Effector memory CD4-positive, alpha-beta T cell (primary cell): ENCODE measurements around the gene PACRG.

Experiments used
- DNase-seq, 3 donors: peaks; one replicate each; pipeline ENCODE4 v3.0.0-alpha.2; 2020
- H3K27ac ChIP-seq: 2 replicates; pipeline ENCODE4 v1.7.0; 2013; ENCODE audit warnings: mild to moderate bottlenecking, low read length, moderate library complexity; ENCODE audit not compliant: insufficient read depth, poor library complexity, severe bottlenecking
- H3K27me3 ChIP-seq: replicated peaks from 2 replicates; pipeline ENCODE4 v1.7.0; 2013; ENCODE audit warnings: mild to moderate bottlenecking, low read length; ENCODE audit not compliant: insufficient read depth, control insufficient read depth, poor library complexity, severe bottlenecking
- H3K36me3 ChIP-seq: 2 replicates; pipeline ENCODE4 v1.7.0; 2013; ENCODE audit warnings: mild to moderate bottlenecking, low read length, moderate library complexity; ENCODE audit not compliant: control insufficient read depth, insufficient read depth
- H3K4me1 ChIP-seq: 2 replicates; pipeline ENCODE4 v1.7.0; 2013; ENCODE audit warnings: low read length, mild to moderate bottlenecking; ENCODE audit not compliant: control insufficient read depth, insufficient read depth, poor library complexity, severe bottlenecking
- H3K4me3 ChIP-seq: 2 replicates; pipeline ENCODE4 v1.7.0; 2013; ENCODE audit warnings: low read length, low read depth, mild to moderate bottlenecking; ENCODE audit not compliant: insufficient read depth, poor library complexity, severe bottlenecking
- H3K9me3 ChIP-seq: 2 replicates; pipeline ENCODE4 v1.7.0; 2013; ENCODE audit warnings: mild to moderate bottlenecking, low read length, moderate library complexity; ENCODE audit not compliant: control insufficient read depth

PACRG gene

DNA sequence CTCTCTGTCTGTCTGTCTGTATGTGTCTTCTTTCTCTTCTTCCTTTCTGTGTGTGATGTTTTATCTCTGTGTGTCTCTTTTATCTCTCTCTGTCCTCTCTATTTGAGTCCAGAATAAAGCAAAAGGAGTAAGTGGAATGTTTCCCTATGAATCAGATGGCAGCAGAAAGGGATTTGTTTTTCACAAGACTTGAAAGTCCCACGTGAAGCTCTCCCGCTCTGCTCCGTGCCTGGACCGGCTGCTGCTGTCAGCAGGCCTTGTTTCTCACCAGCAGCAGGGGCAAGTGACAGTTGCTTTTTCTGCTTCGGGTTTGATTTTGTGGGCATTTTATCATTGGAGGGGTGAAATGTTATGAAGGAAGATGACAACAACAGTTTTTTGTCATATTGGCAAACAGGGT, 212.7 kb downstream of the PACRG start:
- Histone ChIP-seq H3K4me1 (no peaks in the 10 kb centered on the region), H3K4me3 (no peak overlapping the region)

GRCh38 chr6:162941128-162941527, 213.4 kb downstream of the PACRG start:
- no peak for DNase-seq
- H3K36me3 ChIP-seq: no peaks in the 10 kb centered on the region
- no peak overlapping the region for H3K4me3 ChIP-seq
- no peak overlapping the region for H3K27ac ChIP-seq
- no peaks in the 10 kb centered on the region for H3K4me1 ChIP-seq
- peaks cover 2% of the 10 kb centered on the region for H3K9me3 ChIP-seq
- no peaks in the 10 kb centered on the region for H3K27me3 ChIP-seq

More for the DNA sequence above, 212.7 kb downstream of the PACRG start:
- peaks cover 2% of the 10 kb centered on the region for H3K9me3 ChIP-seq
- H3K36me3 ChIP-seq: no peaks in the 10 kb centered on the region
- H3K27ac ChIP-seq: no peak overlapping the region
- no peak for DNase-seq
- H3K27me3 ChIP-seq: no peaks in the 10 kb centered on the region

DNA sequence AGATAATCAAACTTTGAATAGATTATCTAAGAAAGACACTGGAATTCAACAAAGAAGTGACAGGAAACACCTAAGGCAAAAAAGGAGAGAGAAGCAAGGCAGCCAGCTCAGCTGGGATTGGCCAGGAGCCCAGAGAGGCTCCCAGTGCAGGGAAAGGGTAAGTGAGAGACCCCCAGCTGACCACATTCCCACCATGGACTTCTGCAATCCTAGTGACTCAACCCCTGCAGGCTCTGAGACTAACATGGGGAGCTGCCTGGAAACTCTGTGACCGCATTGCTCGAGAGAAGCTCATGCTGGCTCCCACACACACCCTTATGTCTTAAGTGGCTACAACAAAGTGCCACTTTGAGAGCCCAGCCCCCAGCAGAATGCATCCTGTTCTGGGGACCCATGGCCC, 215.1 kb downstream of the PACRG start:
- H3K4me3 ChIP-seq: no peak overlapping the region
- peaks cover 2% of the 10 kb centered on the region for H3K9me3 ChIP-seq
- DNase-seq: no peak
- no peaks in the 10 kb centered on the region for H3K36me3 ChIP-seq
- H3K4me1 ChIP-seq: no peaks in the 10 kb centered on the region
- H3K27me3 ChIP-seq: no peaks in the 10 kb centered on the region
- H3K27ac ChIP-seq: no peak overlapping the region

GRCh38 chr6:162943369-162943768, 215.6 kb downstream of the PACRG start:
- Histone ChIP-seq H3K4me3 (no peak overlapping the region), H3K9me3 (peaks cover 2% of the 10 kb centered on the region), H3K27me3 (no peaks in the 10 kb centered on the region), H3K27ac (no peak overlapping the region), H3K36me3 (no peaks in the 10 kb centered on the region), H3K4me1 (no peaks in the 10 kb centered on the region)
- no peak for DNase-seq

GRCh38 chr6:162951164-162951743, 223.5 kb downstream of the PACRG start:
- Histone ChIP-seq H3K4me1 (no peaks in the 10 kb centered on the region), H3K36me3 (no peaks in the 10 kb centered on the region), H3K4me3 (no peak overlapping the region), H3K27ac (no peak overlapping the region), H3K9me3 (no peaks in the 10 kb centered on the region), H3K27me3 (no peaks in the 10 kb centered on the region)
- no peak for DNase-seq

DNA sequence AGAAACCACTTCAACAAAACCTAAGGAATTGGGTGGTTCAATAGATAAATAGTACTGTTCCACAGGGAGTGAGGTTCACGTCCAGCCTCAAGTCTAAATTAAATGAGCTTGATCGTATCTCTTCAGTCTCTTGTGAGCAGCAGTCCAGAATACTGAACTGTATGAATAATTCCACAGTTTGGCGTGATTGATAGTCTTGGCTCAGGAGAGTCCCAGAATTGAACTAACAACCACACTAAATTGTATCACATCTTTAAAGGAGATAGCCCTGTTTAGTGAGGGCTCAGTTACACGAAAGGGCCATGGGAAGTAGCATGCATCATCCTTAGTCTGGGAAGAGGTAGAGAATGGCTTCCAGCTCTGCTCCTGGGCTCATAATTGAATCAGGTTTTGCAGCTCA, 224.6 kb downstream of the PACRG start:
- DNase-seq: no peak
- Histone ChIP-seq H3K4me1 (no peaks in the 10 kb centered on the region), H3K9me3 (no peaks in the 10 kb centered on the region), H3K36me3 (no peaks in the 10 kb centered on the region), H3K27ac (no peak overlapping the region), H3K4me3 (no peak overlapping the region), H3K27me3 (no peaks in the 10 kb centered on the region)

DNA sequence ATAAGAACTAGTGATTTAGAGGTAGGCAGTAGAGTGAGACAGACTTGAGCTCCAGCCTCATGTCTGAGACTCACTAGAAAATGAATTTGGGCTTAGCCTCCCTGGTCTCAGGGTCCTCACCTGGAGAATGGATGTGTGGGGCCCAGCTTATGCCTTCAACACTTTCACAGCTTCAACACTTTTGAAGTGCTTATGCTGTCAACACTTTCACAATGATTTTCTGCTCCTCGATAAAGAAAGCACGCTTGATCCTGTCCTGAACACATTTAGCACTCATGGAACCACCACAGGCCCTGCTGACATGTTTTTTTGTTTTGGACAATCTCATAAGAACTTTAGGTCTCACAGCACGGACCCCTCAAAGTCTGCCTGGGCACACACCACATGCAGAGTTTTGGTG, 229.3 kb downstream of the PACRG start:
- Histone ChIP-seq H3K4me3 (no peak overlapping the region), H3K27ac (no peak overlapping the region), H3K4me1 (no peaks in the 10 kb centered on the region), H3K9me3 (no peaks in the 10 kb centered on the region), H3K27me3 (no peaks in the 10 kb centered on the region), H3K36me3 (no peaks in the 10 kb centered on the region)
- DNase-seq: no peak

DNA sequence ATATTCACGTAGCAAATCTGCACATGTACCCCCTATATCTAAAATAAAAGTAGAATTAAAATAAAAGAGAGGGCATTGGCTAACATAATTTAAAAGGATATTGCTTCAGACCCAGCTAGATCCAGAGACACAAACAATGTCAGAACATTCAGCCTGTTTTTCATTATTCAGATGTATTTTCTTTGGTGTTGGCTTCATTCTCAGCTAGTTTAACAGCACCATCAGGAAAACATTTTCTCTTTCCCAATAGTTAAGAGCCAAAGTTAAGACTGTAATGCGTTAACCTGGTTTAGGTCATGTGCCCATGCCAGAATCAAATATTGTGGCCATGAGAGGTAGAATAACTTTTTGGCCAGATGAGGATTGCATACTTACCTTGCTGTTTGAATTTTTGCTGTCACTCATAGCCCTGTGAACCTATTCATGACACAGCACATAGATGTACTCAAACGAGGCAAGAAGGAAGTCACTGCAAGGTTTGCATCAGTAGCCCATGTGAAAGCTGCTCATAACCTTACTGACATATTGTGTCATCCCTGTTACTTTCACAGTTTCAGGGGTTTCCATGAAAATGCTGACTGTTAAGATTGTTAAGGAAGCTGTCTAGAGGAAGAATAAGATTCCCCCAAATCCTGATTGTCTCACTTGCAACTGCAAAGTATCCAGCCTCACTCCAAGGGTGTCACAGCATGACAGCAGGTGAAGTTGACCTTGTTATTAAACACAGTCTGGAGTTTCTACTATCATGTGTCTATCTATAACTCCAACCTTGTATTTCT, 233.1 kb downstream of the PACRG start:
- no peak for DNase-seq
- H3K4me1 ChIP-seq: no peaks in the 10 kb centered on the region
- H3K27ac ChIP-seq: no peak overlapping the region
- no peaks in the 10 kb centered on the region for H3K36me3 ChIP-seq
- no peaks in the 10 kb centered on the region for H3K9me3 ChIP-seq
- H3K4me3 ChIP-seq: no peak overlapping the region
- H3K27me3 ChIP-seq: no peaks in the 10 kb centered on the region

GRCh38 chr6:162962093-162962492, 234.3 kb downstream of the PACRG start:
- no peak overlapping the region for H3K27ac ChIP-seq
- no peak for DNase-seq
- no peaks in the 10 kb centered on the region for H3K4me1 ChIP-seq
- H3K9me3 ChIP-seq: no peaks in the 10 kb centered on the region
- no peak overlapping the region for H3K4me3 ChIP-seq
- H3K36me3 ChIP-seq: no peaks in the 10 kb centered on the region
- no peaks in the 10 kb centered on the region for H3K27me3 ChIP-seq

GRCh38 chr6:162963861-162964260, 236.1 kb downstream of the PACRG start:
- no peaks in the 10 kb centered on the region for H3K9me3 ChIP-seq
- no peaks in the 10 kb centered on the region for H3K36me3 ChIP-seq
- no peak for DNase-seq
- H3K27ac ChIP-seq: no peak overlapping the region
- no peaks in the 10 kb centered on the region for H3K4me1 ChIP-seq
- H3K4me3 ChIP-seq: no peak overlapping the region
- H3K27me3 ChIP-seq: no peaks in the 10 kb centered on the region
